Dedifferentiated amniotic fluid mesenchymal stem cell (primary cell): ENCODE measurements around the gene PLEKHG4.
A peak's percentile ranks its signal among the peaks of the same experiment; 100 is the strongest.

Source experiments
- DNase-seq: peaks from one replicate; pipeline ENCODE4 v3.0.0-alpha.2; 2016; ENCODE audit errors: extremely low spot score

Gene PLEKHG4

DNA sequence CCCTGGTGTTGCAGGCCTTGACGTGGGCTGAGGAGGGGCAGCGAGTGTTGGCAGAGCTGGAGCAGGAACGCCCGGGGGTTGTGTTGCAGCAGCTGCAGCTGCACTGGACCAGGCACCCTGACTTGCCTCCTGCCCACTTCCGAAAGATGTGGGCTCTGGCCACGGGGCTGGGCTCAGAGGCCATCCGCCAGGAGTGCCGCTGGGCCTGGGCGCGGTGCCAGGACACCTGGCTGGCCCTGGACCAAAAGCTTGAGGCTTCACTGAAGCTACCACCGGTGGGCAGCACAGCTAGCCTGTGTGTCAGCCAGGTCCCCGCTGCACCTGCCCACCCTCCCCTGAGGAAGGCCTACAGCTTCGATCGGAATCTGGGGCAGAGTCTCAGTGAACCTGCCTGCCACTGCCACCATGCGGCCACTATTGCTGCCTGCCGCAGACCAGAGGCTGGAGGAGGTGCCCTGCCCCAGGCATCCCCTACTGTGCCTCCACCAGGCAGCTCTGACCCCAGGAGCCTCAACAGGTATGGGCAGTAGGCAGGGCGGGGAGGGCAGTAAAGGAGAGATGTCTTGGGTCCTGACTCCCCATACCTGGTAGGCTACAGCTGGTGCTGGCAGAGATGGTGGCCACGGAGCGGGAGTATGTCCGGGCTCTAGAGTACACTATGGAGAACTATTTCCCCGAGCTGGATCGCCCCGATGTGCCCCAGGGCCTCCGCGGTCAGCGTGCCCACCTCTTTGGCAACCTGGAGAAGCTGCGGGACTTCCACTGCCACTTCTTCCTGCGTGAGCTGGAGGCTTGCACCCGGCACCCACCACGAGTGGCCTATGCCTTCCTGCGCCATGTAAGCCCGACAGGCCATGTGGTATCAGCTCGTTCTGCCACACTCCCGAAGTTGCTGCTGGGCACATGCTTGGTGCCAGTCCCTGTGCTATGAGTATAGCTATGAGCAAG lies 5.6 kb downstream of the PLEKHG4 start:
- DNase-seq, result no peak

DNA sequence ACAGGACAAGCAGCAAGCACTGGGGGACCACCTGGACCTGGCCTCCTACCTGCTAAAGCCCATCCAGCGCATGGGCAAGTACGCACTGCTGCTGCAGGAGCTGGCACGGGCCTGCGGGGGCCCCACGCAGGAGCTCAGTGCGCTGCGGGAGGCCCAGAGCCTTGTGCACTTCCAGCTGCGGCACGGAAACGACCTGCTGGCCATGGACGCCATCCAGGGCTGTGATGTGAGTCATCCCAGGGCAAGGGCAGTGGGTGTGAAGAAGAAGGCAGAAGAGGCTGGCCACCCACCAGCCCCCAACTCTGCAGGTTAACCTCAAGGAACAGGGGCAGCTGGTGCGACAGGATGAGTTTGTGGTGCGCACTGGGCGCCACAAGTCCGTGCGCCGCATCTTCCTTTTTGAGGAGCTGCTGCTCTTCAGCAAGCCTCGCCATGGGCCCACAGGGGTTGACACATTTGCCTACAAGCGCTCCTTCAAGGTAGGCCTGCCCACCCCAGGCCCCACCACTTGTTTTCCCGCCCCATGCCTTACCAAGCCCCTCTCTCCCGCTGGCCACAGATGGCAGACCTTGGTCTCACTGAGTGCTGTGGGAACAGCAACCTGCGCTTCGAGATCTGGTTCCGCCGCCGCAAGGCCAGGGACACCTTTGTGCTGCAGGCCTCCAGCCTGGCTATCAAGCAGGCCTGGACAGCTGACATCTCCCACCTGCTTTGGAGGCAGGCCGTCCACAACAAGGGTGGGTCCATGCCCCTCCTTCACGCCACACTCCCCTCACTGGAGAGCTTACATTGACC lies 7.3 kb downstream of the PLEKHG4 start:
- no peak for DNase-seq

DNA sequence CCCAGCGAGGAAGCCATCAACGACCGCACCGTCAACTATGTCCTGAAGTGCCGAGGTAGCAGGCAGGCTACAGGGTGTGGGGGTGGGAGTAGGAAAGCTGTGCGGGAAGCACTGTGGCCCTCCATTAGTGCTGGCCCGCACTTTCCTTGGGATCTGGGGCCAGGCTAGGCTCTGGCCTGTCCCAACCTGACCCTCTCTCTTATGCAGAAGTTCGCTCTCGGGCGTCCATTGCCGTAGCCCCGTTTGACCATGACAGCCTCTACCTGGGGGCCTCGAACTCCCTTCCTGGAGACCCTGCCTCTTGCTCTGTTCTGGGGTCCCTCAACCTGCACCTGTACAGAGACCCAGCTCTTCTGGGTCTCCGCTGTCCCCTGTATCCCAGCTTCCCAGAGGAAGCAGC lies 8.6 kb downstream of the PLEKHG4 start:
- DNase-seq, result no peak

DNA sequence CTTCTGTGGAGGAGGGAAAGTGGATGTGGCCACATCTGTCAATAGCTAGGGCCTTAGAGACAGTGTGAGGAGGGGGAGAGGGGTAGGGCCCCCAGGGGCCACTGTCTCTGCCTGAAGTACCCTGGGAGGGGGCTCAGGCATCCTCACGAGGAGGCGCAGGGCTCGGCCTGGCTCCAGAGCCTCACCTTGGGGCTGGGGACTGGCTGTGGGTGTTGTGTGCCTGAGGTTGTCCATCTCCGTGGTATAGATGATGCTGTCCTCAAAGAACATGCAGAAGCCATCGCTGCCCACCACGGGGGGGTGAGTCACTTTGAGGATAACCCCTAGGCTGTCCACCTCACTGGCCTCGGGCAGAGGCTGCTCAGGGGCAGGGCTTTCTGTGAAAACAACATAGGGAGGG lies 12.1 kb downstream of the PLEKHG4 start:
- no peak for DNase-seq

DNA sequence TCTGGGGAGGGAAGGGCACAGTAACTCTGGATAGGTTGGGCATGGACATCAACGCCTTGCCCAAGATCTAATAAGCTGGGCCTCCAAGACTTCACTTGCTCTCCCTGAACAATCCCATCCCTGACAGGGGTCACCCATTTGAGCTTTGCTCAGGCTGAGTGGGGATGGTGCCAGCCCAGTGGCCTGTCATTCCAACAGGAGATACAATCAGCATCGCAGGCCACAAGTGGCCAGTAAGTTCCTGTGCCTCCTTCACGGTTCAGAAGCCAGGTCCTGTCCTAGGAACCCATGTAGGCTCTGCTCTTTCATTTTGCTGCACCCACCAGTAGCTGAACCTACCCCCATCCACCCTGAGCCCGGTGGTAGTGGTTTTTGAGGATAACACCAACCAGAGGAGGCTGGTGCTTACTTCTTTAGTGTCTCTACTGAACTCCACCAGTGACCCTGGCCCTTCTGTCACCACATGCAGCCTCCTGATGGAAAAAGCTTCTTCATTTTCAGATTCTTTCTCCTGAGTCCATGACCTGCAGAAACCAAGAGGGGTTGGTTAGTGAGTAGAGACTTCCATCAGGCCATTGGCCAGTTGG lies 14.9 kb downstream of the PLEKHG4 start:
- no peak for DNase-seq

DNA sequence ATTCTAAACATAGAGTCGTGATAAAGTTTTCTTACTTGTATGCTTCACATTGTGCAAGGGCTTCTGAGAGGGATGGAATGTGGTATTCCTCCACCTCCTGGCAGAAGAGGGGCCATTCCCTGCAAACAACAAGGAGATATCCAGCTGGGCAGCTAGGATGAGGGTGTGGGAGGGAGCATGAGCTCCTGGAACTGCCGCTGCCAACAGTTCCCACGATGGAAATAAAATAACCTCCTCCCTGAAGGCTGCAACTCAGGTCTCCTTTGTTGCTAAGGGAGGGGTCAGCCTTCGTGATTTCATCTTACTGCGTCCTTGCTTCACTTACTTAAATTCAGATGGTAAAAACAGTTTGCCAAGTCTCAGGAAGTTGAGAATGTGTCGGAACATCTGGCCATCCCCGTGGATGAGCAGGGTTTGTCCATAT lies 15.6 kb downstream of the PLEKHG4 start:
- DNase-seq, result no peak

DNA sequence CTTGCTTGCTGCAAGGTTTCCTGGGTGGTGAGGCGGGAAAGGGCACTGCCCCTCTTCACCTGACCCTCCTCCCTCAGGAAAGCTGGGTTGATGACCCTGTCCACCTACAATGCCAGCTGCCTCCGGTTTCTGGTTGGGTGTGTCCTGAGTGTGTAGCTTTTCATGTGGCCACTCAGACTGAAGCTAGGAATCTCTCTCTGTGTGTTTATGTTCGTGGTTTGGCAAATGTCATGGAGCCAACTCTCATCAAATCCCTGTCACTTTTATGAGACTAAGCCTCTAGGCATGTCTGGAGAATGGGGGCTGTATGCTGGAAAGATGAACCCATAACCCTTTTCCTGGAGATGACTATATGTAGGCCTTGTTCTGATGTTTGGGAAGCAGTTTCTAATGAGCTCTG lies 17.1 kb downstream of the PLEKHG4 start:
- DNase-seq, result peak; percentile 47

DNA sequence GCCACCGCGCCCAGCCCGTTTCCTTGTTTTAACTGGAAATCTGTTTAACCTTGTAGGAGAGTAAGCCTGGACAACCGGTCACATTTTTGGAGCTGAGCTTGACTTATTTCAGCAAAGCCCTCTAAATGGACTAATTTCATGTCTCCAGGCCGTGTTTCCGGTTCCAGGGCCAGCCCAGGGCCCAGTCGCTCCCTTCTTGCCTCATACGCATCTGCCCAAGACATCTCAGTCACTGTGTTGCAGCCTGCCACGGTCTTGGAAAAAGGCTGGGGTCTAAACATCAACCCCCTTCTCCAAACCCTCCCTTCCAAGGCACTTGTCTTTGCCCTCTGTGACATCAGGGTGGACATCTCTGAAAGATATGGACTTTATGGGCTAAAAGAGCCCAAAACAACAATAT lies 18.9 kb downstream of the PLEKHG4 start:
- DNase-seq, result no peak

DNA sequence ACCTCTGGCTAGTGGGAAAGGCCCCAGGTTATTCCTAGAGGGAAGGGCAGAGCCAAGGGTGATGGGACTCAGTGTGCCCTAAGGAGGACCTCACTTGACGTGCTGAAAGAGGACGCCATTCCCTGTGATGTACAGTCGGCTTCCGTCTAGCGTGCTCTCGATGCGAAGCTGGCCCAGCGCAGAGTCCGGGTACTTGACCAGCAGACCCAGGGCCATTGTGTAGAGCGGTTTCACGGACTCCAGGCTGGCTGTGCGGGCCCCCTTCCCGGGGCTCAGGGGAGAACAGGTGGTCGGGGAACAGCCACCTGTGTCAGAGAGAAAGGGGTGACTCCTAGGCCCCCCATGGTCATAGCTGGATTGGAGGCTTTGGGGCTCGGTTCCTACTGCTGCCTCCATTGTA lies 19.9 kb downstream of the PLEKHG4 start:
- DNase-seq, result no peak

DNA sequence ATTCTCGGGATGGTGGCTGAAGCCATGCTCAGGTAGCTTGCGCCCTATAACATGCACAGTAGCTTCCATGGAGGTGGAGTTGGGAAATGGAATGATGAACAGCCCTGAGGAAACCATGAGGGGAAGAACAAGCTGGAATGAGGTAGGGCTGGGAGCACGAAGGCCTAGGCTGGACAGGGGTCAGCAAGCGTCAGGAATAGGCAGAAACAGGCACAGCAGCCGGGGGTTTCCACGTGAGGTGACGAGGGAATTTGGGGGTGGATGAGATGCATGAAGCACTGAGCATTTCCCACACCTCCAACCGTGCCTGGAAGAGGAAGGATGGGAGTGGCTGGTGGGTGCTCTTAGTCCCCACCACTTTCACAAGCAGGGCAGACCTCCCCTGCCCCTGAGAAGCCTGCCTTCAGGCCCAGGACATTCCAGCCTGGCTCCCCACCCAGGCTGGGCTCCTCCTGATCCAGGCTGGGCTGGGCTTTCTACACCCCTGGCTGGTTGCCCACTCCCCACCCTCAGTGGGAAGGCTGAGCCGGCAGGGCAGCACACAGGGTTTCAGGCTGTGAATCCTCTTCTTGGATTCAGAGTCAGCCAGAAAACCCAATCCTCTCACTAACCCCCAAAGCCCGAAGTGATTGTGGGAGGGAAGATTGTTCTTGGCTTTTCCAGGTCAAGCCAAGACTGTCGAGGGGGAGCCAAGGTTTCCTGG lies 21.9 kb downstream of the PLEKHG4 start:
- peak; percentile 34 for DNase-seq

DNA sequence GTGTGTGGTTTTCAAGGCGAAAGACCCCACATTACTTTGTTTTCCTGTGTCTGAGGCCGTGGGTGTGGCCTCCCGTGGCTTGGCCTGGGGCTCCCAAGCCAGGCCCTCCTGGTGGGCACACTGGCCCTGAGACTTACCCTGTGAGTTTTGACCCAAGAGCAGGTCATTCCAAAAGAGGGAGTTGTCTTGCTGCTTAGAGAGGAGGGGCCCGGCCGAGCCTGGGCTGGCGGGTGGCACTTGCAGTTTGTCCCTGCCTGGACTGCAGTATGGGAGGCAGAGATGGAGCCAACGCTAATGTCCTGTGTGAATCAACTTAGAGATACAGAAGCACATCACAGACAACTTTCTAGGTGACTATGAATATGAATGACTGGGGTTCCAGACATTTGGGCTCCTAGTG lies 22.7 kb downstream of the PLEKHG4 start:
- DNase-seq, result no peak

DNA sequence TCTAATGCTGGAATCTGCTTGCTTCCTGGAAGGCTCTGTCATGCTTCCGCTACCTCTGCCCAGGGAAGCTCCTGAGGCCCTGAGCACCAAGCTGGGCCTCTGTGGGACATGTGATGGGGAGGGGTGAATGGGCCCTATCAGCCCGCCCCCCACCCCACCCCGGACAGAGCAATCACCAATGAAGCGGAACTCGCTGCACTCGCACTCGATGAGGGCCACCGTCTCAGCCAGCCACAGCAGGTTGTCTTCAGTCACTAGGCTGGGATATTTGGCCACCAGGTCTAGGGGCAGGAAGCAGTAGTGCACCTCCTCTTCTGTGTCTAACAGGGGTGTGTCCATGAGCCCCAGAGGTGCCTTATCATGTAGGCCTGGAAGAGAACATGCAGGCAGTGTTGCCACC lies 23.6 kb downstream of the PLEKHG4 start:
- DNase-seq, result no peak

DNA sequence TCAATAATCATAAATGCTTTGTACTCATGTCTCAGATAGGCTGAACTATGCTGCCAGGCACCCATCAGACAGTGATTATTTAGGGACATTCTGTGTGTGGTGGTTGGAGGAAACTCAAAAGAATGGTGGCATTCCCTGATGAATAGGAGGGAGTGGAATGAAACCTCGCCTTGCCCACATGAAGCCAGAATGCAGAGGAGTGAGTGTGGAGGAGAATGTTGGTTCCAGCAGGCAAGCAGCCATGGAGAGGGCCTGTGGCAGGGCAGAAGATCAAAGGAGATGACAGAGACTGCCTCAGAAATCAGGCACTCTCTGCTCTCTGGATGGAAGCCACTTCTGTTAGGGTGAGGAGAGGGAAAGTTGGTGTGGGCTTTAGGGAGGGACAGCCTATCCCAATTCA lies 24.7 kb downstream of the PLEKHG4 start:
- peak; percentile 45 for DNase-seq

DNA sequence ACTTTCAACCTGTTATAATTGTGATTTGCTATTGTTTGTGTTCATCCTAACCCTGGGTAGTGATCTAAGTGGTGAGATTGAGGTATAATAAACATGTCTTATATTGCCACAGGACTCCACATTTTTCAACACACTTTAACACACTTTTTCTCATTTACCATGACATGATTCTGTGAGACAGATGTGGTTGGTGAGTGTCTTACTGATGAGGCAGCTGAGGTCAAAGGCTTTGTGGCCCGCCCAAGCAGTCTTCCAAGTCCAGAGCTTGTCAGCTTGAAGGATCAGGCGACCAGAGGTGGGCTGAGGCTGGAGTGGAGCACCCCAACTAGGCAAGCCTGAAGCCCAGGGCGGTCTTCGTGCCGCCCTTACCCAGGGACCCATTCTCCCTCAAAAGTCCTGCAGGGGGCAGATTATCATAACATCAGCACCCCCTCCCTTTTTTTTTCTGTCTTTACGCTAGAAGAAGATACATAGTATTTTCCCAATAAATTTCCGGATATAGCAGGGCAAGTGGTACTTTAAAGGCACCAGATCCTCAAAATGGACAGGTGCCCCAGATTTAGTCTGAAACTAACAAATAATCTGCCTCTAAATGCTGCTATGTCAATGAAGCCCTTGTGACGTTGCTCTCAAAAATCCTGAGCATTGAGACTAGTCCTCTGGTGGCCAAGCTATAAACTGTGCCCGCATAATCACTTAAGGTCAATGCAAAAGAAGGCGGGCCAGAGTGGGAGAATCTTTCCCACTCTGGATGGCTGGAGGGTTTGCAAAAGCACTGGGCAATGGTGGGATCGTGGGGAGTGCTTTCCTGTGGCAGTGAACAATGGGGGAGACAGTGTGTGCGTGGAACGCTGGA lies 26.1 kb downstream of the PLEKHG4 start:
- DNase-seq, result no peak

DNA sequence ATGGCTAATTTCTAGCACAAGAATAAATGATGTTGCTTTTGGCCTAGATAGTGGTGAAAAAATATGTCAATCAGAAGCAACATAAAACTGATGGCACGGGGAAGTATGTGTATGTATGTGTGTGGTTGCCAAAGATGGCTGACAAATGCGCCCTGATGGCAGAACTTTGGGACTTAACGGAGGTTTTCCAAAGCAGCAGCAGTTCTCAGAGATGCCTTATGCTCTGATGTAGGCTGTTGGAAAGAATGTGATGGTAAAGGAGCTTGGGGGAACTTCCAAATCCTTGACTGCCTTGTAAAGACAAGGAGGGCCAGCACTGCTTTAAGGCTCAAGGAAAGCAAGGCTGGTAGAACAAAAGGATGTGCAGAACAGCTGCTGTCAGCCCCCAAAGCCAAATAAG lies 31.2 kb downstream of the PLEKHG4 start:
- DNase-seq, result no peak

DNA sequence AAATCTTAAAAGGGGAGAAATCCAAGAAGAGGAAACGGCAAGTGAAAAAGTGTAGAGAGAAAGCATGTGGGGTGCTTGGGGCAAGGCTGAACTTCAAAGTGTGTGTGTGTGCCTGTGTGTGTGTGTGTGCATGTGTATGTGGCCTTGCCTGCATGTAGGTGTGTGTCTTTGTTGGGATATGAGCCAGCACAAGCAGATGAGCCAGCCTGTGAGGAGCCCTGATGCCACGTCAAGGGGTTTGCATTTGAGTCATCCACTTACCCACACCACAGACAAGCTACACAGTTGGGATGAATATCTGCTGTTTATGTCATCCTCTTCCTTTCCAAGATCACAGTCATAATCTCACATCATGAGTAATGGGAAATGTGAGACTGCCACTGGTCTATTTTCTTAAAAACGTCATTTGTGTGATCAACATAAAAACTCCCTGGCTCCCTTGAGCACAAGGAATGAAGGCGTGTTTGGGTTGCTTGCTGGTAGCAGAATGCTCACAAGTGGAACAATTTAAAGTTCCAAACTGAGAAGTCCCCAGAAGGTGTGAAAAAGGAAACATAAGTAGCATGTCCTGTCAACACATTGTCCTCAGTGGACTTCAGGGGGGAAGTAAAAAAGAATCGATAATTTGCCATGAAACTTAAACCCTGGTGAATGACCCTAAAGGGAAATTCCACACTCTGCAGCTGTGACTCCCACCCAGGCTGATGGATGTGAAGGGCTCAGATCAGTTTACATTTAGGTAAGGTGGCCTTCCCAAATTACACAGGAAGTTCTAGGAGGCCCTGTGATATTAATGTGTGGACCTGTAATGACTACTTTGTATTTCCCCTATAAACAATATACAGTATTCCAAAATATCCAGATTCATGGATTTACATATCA lies 32.5 kb downstream of the PLEKHG4 start:
- peak; percentile 98 for DNase-seq

DNA sequence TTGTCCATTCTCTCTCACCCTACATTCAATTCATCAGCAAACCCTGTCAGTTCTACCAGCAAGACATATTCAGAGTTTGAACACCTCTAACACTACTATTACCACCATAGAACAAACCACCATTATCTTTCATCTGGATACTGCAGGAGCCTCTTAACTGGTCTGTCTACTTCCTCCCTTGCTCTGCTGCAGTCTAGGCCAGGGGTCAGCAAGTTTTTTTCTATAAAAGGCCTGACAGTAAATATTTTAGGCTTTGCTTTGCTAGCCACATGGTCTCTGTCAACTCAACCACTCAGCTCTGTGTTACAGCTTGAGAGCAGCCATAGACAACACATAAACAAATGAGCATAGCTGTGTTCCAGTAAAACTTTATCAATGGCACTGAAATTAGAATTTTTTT lies 33.4 kb downstream of the PLEKHG4 start:
- no peak for DNase-seq

DNA sequence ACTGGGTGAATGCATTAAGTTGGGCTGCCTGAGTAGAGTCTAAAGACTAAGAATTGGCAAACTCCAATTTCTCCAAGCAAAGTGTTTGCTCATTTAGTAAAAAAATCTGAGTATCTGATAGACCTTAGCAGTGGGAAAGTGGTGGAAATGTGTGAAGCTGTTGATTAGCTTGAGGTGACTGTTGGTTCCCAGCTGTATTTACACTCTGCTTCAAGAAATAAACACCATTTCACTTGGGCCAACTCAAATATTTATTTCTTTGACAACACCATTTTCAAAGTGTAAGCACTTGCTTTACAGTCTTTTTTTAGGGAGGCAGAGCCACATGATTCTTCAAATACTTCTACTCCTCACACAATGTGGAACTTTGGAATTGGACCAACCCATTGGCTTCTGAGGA lies 38.5 kb downstream of the PLEKHG4 start:
- DNase-seq, result no peak

DNA sequence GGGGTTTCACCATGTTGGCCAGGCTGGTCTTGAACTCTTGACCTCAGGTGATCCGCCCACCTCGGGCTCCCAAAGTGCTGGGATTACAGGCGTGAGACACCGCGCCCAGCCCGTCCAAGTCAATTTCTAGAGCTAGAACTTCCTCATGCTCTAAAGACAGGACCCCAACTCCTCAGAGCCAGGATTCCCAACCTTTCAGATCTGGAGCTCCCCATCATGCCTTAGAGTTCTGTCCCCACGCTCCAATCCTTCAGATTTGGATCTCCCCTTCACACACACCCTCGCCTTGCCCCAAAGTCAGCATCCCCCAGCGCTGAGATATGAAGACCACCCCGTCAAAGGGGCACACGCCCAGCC lies 46.8 kb downstream of the PLEKHG4 start:
- DNase-seq, result no peak
